ENCODE data around the gene ASAP3.

- TF ChIP-seq, protein P1, sequence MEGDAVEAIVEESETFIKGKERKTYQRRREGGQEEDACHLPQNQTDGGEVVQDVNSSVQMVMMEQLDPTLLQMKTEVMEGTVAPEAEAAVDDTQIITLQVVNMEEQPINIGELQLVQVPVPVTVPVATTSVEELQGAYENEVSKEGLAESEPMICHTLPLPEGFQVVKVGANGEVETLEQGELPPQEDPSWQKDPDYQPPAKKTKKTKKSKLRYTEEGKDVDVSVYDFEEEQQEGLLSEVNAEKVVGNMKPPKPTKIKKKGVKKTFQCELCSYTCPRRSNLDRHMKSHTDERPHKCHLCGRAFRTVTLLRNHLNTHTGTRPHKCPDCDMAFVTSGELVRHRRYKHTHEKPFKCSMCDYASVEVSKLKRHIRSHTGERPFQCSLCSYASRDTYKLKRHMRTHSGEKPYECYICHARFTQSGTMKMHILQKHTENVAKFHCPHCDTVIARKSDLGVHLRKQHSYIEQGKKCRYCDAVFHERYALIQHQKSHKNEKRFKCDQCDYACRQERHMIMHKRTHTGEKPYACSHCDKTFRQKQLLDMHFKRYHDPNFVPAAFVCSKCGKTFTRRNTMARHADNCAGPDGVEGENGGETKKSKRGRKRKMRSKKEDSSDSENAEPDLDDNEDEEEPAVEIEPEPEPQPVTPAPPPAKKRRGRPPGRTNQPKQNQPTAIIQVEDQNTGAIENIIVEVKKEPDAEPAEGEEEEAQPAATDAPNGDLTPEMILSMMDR (IDR thresholded peaks at IDR 0.05; ENCODE audit: borderline replicate concordance, extremely low read depth, low read length, poor library complexity, severe bottlenecking): no peak
- TF ChIP-seq EZH2 (IDR thresholded peaks at IDR 0.05; ENCODE audit: borderline replicate concordance, low read depth, low read length, severe bottlenecking): no peak
These were observed 86.1 kb downstream of the ASAP3 start for GRCh38 chr1:23397908-23398307.
